Stimulated activated CD8-positive, alpha-beta memory T cell treated with anti-CD3 and anti-CD28 coated beads, Interleukin-15, amount 100 ng/mL, for 48 hours (primary cell): Measurements from ENCODE around the gene RBM14.
A peak's percentile ranks its signal among the peaks of the same experiment; 100 is the strongest.
"Not testable (repeated sequence)": the region's sequence is repeated elsewhere in the genome, so short reads cannot be mapped to it uniquely, and the experiment has no call there.

Experiments
- DNase-seq, 2 donors: peaks; one replicate each; pipeline ENCODE4 v3.0.0-alpha.2; 2020; ENCODE audit warnings: low read depth in 2 of 2

Gene RBM14

GRCh38 chr11:66631883-66632282 is 15.5 kb downstream of the RBM14 start:
- no peak for DNase-seq

DNA sequence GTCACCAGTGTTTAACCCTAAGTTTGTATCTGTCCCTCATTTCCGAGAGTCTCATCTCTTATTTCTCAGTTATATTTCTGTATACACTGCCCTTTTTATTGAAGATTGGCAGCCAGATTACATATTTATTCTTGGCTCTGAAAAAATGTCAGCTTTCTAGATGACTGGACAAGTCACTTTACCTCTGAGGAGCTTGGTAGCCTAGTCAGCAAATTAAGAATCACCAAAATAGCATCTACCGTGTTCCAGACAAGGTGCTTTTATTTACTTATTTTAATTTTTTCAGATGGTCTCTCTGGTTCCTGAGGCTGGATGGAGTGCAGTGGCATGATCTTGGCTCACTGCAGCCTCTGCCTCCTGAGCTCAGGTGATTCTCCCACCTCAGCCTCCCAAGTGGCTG is 16.5 kb downstream of the RBM14 start:
- no peak for DNase-seq

- DNase-seq: no peak
Observed at GRCh38 chr11:66636411-66636810, 20.0 kb downstream of the RBM14 start.

- no peak for DNase-seq
Observed at GRCh38 chr11:66637557-66638176, 21.2 kb downstream of the RBM14 start.

DNA sequence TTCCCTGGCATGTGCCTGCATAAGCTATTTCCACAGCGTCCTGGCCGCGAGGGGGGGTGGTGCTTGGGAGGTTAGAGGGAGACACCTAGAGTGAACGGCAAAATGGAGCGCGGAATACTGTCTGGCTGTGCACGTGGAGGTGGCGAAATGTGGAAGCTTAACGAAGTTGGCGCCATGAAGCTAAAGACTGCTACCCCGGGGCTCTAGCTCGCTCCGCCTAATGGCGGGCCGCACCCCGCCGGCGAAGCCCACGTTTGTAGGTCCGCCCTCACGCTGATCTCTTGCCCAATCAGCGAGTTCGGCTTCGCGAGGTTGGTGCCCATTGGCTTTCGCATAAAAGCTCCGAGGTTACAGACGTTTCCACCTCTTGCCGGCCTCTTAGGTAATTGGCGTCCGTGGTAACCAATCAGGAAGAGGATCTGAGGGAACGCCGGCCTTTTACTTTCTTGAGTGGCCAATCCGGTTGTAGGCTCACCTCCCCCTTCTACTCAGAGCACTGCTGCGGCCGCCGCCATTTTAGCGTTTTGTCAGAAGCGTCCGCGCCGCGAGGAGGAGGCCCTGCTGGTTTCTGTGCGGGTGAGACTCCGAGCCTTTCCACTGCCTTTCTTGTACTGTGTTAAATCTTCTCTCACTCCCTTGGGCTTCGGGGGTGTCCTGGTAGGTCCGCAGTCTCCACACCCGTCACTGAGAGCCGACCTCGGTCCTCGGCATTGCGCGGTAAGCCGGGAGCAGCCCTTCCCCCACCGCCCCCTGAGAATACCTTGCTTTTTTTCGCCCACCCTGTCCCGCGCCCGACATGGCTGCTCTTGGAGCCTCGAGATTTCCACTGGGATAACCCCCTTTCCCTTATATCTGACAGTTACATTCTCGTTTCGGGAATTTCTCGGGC is 22.0 kb downstream of the RBM14 start, which contains the start of gene RBM4:
TSS of gene RBM4 (plus strand) at position 527 of the 889 bp plus-strand sequence. CDS start 1,009 bp downstream, outside the sequence.
- peak; percentile 91 to 94 for DNase-seq

DNA sequence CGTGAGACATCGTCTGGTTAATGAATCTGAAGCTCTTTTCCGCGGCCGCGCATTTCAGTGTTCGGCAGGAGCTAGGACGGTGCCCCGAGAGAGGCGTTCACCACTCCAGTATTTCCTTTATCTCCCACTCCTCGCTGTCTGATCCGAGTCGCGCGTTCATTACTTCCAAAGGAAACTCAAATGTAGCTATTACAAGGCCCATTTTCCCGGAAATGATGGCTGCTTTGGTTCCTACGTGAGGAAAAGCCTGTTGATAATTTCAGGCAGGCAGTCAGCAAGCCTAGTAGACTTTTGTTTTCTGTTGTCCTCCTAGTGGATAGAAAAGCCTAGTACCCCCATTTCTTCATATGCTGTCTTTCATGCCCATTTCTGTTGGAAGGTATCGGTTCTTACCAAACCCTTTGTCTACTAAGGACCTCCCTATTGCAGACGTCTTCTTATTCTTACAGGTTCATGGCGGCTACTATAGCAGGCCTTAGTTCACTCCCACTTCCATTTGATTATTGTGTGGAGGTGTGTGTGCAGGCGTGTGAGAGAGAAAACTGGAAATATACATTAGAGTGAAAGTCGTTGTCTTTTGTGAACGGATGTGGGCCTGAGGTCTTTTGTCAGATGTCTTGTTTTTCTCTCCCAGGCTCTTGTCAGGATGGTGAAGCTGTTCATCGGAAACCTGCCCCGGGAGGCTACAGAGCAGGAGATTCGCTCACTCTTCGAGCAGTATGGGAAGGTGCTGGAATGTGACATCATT is 22.8 kb downstream of the RBM14 start:
- no peak for DNase-seq

DNA sequence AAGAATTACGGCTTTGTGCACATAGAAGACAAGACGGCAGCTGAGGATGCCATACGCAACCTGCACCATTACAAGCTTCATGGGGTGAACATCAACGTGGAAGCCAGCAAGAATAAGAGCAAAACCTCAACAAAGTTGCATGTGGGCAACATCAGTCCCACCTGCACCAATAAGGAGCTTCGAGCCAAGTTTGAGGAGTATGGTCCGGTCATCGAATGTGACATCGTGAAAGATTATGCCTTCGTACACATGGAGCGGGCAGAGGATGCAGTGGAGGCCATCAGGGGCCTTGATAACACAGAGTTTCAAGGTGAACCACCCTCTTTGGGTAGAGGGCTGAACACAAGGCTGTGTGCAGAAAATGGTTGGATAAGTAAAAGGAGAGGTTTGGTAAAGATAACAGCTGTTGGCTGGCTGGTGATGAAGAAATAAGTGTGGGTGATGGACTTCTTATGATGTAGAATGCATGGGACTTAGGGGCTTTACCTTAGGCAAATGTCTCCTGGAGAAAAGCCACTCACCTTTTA is 23.4 kb downstream of the RBM14 start:
- DNase-seq: not testable (repeated sequence)

- DNase-seq: no peak
Observed at GRCh38 chr11:66641834-66642233, 25.4 kb downstream of the RBM14 start.

DNA sequence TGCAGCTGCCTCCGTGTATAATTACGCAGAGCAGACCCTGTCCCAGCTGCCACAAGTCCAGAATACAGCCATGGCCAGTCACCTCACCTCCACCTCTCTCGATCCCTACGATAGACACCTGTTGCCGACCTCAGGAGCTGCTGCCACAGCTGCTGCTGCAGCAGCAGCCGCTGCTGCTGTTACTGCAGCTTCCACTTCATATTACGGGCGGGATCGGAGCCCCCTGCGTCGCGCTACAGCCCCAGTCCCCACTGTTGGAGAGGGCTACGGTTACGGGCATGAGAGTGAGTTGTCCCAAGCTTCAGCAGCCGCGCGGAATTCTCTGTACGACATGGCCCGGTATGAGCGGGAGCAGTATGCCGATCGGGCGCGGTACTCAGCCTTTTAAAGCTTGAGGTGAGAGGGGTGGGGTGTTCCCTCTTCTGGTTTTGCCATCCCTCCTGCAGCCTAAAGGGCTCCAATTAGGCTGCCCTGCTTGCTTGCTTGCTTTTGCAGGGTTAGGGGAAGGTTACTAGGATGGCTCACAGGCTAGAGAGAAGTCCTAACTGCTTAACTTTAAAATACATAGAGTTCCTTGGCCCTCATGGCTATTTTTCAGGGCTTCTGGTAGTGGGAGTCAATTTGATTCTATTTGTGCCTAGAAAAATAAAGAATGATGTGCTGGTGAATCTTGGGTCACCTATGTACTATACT is 27.5 kb downstream of the RBM14 start:
- DNase-seq: no peak

DNA sequence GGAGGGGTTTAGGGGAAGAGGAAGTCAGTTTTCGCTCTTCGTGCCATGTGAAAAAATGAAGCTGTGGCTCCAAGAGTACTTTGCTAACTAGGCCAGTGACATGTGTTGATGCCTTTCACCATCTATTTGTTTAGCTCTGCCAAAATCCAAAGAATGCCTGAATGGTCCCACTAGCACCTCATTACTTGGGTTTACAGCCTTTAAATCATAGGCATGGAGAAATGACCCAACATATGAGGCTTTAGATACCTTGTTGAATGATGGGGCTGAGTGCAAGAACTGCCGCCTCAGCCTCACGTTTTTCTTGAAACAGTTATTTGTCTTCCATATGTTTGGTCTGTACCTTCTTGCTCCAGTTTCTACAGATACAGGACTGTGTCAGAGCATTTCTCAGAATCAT is 30.4 kb downstream of the RBM14 start:
- no peak for DNase-seq

DNA sequence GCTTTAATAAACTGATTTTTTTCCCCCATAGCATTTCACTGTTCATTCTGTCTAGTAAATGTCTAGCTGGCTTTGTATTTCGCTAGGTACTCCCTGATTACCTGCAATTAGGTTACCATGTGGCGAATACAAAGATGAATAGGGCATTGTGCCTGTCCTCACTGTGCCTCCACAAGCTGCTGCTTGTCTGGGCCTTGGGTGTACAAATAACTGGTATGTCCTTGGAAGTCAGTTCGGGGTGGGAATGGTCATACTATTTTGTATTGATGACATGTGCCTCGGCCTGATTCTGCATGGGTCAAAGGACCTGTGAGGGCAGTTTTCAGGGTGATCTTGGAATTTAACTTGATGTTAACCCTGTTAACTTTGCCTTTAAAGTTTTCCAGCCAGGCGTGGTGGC is 33.5 kb downstream of the RBM14 start:
- no peak for DNase-seq

GRCh38 chr11:66651016-66651415 is 34.6 kb downstream of the RBM14 start:
- DNase-seq: no peak

DNA sequence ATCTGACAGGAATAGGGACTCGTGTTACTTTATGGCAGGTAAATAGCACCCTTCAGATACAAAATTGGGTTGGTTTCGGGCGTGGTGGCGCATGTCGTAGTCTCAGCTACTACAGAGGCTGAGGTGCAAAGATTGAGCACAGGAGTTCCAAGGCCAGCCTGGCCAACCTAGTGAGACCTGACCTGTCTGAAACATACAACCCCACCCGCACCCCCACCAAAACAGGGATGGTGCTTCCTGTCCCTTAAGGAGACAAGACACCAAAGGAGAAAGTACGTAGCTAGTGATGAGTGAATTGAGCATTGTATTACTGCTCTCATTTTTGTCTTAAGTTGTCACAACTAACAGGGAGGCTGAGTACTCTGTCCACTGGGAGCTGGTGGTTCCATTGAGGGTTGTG is 36.2 kb downstream of the RBM14 start:
- DNase-seq: no peak

GRCh38 chr11:66653123-66653522 is 36.7 kb downstream of the RBM14 start:
- no peak for DNase-seq

GRCh38 chr11:66659763-66660162 is 43.3 kb downstream of the RBM14 start:
- no peak for DNase-seq

- no peak for DNase-seq
Observed at GRCh38 chr11:66663741-66664296, 47.4 kb downstream of the RBM14 start.

DNA sequence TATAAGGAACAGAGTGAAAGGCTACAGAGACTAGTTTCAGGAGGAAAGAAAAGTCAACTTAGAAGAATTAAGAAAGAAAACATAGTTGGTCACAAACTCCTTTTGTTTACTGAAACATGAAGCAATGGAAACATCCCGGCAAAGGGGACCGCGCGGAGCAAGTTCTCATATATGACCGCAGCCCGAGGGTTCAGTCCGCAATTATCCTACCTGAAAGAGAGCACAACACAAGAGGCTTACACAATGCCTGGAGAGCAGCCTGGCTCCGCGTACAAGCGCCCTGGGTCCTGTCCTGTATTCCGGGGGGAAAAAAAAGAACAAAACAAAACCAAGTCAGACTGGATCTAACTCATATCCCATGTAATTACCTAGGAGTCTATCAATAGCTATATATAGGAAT is 48.9 kb downstream of the RBM14 start:
- no peak for DNase-seq

DNA sequence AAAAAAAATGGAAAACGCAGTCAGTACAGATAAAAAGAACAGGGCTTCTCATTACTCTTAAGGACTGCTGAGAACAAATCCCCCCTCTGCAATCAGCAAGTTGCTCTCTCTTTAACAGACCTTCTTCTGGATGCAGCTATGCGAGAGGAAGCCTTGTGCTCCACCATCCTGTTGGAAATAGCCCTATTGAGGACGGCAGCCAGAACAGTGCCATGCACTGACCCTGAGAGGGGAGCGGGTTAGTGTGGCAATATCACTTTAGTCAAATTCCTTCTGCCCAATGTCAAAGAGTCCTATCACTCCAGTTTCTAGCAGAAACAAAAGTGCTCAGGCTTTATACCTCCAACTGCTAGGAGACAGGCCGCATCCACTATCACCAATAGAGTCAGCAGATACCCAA is 54.4 kb downstream of the RBM14 start:
- no peak for DNase-seq

DNA sequence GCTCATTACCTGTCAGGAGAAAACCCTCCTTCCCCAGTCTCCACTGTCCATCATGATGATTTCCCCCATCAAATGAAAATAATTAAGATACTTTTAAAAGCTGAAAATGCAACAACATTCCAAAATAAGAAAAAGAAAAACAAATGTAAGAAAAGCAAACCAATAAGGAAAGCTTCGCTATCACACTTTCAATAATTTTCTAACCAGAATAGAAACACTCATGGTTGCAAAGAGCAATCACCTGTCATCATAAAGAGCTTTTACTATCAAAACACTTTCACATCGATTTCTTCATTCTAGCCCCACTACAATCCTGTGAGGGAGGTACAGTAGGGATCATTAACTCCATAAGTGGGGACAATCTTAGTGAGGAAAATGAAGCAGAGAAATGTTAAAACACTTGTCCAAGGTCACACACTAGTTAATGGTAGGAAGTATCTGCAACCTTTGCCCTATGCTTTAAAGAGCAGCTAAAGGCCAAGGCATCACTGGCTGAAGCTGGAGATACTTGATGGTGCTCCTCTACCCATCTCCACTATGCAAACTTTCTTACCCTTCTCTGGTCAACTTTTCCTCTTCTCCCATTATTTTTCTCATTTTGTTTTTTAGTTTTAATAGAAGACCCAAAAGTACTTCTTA is 58.7 kb downstream of the RBM14 start:
- DNase-seq: no peak

- no peak for DNase-seq
Observed at GRCh38 chr11:66676282-66676919, 60.0 kb downstream of the RBM14 start.
